IMR-90 (cell line): ENCODE measurements around the gene CRYGN. TPM values are rescaled to one million over a fixed set of nuclear protein-coding genes. Genes with fewer than 3 reads are reported as not detected.

Experiments
- ATAC-seq: fragments of 200-7000 bp; cut with Tn5 transposase; 2 replicates; pipeline ENCODE4 v1.9.1; 2020; ENCODE audit warnings: low read depth, mild to moderate bottlenecking, moderate library complexity
- BruUV-seq: library from RNA; stranded (reverse); fragments of 400-500 nt; replicated peaks from 2 replicates; lab custom pipeline; 2021; lab: Mats Ljungman, UMichigan
- CTCF ChIA-PET: fragments of 300-600 bp; formaldehyde crosslinking; extraction: SDS; loops from one replicate; lab custom pipeline; 2021; ENCODE audit warnings: antibody characterized with exemption; lab: Yijun Ruan, JAX
- POLR2A ChIA-PET: fragments of 300-600 bp; sonication (Branson Sonifier 250); formaldehyde crosslinking; loops from one replicate; lab custom pipeline; 2022; ENCODE audit warnings: antibody characterized with exemption; ENCODE audit not compliant: unreplicated experiment; lab: Charles Lee
- DNase-seq: peaks from one replicate; pipeline ENCODE4 v3.0.0; 2013
- H2AFZ ChIP-seq: replicated peaks from 2 replicates; pipeline ENCODE3; 2013; ENCODE audit warnings: low read length, mild to moderate bottlenecking; ENCODE audit not compliant: poor library complexity
- H2AK5ac ChIP-seq: 2 replicates; pipeline ENCODE4 v1.6.1; 2013; ENCODE audit warnings: low read depth, low read length, inconsistent platforms
- H2AK9ac ChIP-seq: replicated peaks from 2 replicates; pipeline ENCODE3; 2013; ENCODE audit warnings: mild to moderate bottlenecking, low read depth, low read length, moderate library complexity; ENCODE audit not compliant: poor library complexity
- H2BK120ac ChIP-seq: 2 replicates; pipeline ENCODE4 v1.6.1; 2013; ENCODE audit warnings: low read depth, low read length, inconsistent platforms
- H2BK15ac ChIP-seq: 3 replicates; pipeline ENCODE4 v1.6.1; 2013; ENCODE audit warnings: low read depth, low read length, inconsistent platforms
- H2BK20ac ChIP-seq: 2 replicates; pipeline ENCODE4 v1.6.1; 2013; ENCODE audit warnings: low read depth, mild to moderate bottlenecking, inconsistent platforms, low read length, moderate library complexity
- H2BK5ac ChIP-seq: 2 replicates; pipeline ENCODE4 v1.6.1; 2013; ENCODE audit warnings: mild to moderate bottlenecking, low read depth, low read length, inconsistent platforms; ENCODE audit not compliant: poor library complexity, severe bottlenecking
- H3K14ac ChIP-seq: replicated peaks from 2 replicates; pipeline ENCODE4 v1.6.1; 2013; ENCODE audit warnings: low read depth, low read length, inconsistent platforms
- H3K18ac ChIP-seq: 2 replicates; pipeline ENCODE4 v1.6.1; 2013; ENCODE audit warnings: low read depth, low read length, control low read depth
- H3K23ac ChIP-seq: 2 replicates; pipeline ENCODE4 v1.6.1; 2013; ENCODE audit warnings: low read depth, low read length, inconsistent platforms
- H3K27ac ChIP-seq: 2 replicates; pipeline ENCODE4 v1.5.1; 2013; ENCODE audit warnings: mild to moderate bottlenecking, control low read depth, low read length; ENCODE audit not compliant: insufficient read depth
- H3K27me3 ChIP-seq: 2 replicates; pipeline ENCODE4 v1.6.1; 2013; ENCODE audit warnings: low read length; ENCODE audit not compliant: control insufficient read depth, insufficient read depth
- H3K36me3 ChIP-seq: 2 replicates; pipeline ENCODE4 v1.6.1; 2013; ENCODE audit warnings: low read length, mixed read lengths; ENCODE audit not compliant: control insufficient read depth, insufficient read depth
- H3K4ac ChIP-seq: 2 replicates; pipeline ENCODE4 v1.6.1; 2013; ENCODE audit warnings: low read depth, low read length, inconsistent platforms
- H3K4me1 ChIP-seq: 2 replicates; pipeline ENCODE4 v1.6.1; 2013; ENCODE audit warnings: low read length, mixed read lengths; ENCODE audit not compliant: control insufficient read depth, insufficient read depth
- H3K4me2 ChIP-seq: 2 replicates; pipeline ENCODE4 v1.6.1; 2013; ENCODE audit warnings: low read depth, mild to moderate bottlenecking, control low read depth, low read length, moderate library complexity
- H3K4me3 ChIP-seq: 2 replicates; pipeline ENCODE4 v1.5.1; 2013; ENCODE audit warnings: low read depth, mild to moderate bottlenecking, control low read depth, low read length, moderate library complexity; ENCODE audit not compliant: insufficient read depth
- H3K56ac ChIP-seq: 2 replicates; pipeline ENCODE4 v1.6.1; 2013; ENCODE audit warnings: low read length, inconsistent platforms; ENCODE audit not compliant: insufficient read depth; ENCODE audit errors: extremely low read depth
- H3K79me1 ChIP-seq, 2 experiments: 2 replicates each; pipeline ENCODE4 v1.6.1; 2013; ENCODE audit warnings: low read length in 2 of 2, inconsistent platforms in 1 of 2, low read depth in 1 of 2
- H3K9ac ChIP-seq: 2 replicates; pipeline ENCODE4 v1.6.1; 2013; ENCODE audit warnings: low read depth, low read length, control low read depth
- H3K9me1 ChIP-seq: 2 replicates; pipeline ENCODE4 v1.6.1; 2013; ENCODE audit warnings: low read length, inconsistent platforms; ENCODE audit not compliant: insufficient read depth
- H3K9me3 ChIP-seq: 2 replicates; pipeline ENCODE4 v1.6.1; 2013; ENCODE audit warnings: low read length; ENCODE audit not compliant: control insufficient read depth, insufficient read depth
- H4K20me1 ChIP-seq: 2 replicates; pipeline ENCODE4 v1.6.1; 2013; ENCODE audit warnings: low read length, inconsistent platforms; ENCODE audit not compliant: insufficient read depth
- H4K5ac ChIP-seq: 2 replicates; pipeline ENCODE4 v1.6.1; 2013; ENCODE audit warnings: mild to moderate bottlenecking, low read depth, low read length, control low read depth
- H4K8ac ChIP-seq, 2 experiments: 2 replicates each; pipeline ENCODE4 v1.6.1; 2013; ENCODE audit warnings: low read depth in 2 of 2, low read length in 2 of 2, control low read depth in 1 of 2, inconsistent platforms in 1 of 2
- H4K91ac ChIP-seq: 2 replicates; pipeline ENCODE4 v1.6.1; 2013; ENCODE audit warnings: low read depth, low read length, inconsistent platforms; ENCODE audit not compliant: insufficient read depth
- BHLHE40 ChIP-seq: fragments of 150-350 bp; IDR thresholded peaks from 2 replicates; pipeline ENCODE4 v1.6.1; 2016; ENCODE audit warnings: mild to moderate bottlenecking, low read depth, low read length
- CEBPB ChIP-seq: IDR thresholded peaks from 2 replicates; pipeline ENCODE4 v1.6.1; 2012; ENCODE audit warnings: low read depth, low read length, improper control_type of control experiment
- CHD1 ChIP-seq: IDR thresholded peaks from 2 replicates; pipeline ENCODE4 v1.6.1; 2012; ENCODE audit warnings: low read depth, low read length, improper control_type of control experiment
- ELK1 ChIP-seq: fragments of 150-350 bp; IDR thresholded peaks from 2 replicates; pipeline ENCODE4 v1.6.1; 2016; ENCODE audit warnings: low read depth, mild to moderate bottlenecking, low read length, moderate library complexity, borderline replicate concordance
- FOS ChIP-seq: fragments of 150-350 bp; IDR thresholded peaks from 2 replicates; pipeline ENCODE4 v1.6.1; 2016; ENCODE audit warnings: low read depth, low read length
- MAFK ChIP-seq: IDR thresholded peaks from 2 replicates; pipeline ENCODE4 v1.6.1; 2012; ENCODE audit warnings: low read depth, low read length, improper control_type of control experiment
- MAZ ChIP-seq: IDR thresholded peaks from 2 replicates; pipeline ENCODE4 v1.6.1; 2012; ENCODE audit warnings: low read depth, mild to moderate bottlenecking, low read length, improper control_type of control experiment, moderate library complexity, borderline replicate concordance
- MXI1 ChIP-seq: IDR thresholded peaks from 2 replicates; pipeline ENCODE4 v1.6.1; 2012; ENCODE audit warnings: low read depth, mild to moderate bottlenecking, low read length, moderate library complexity, borderline replicate concordance
- NFE2L2 ChIP-seq: fragments of 150-350 bp; IDR thresholded peaks from 2 replicates; pipeline ENCODE4 v1.6.1; 2016; ENCODE audit warnings: low read depth, mild to moderate bottlenecking, low read length
- POLR2A ChIP-seq: IDR thresholded peaks from 2 replicates; pipeline ENCODE4 v1.6.1; 2012; ENCODE audit warnings: mild to moderate bottlenecking, low read depth, low read length
- RAD21 ChIP-seq: IDR thresholded peaks from 2 replicates; pipeline ENCODE4 v1.6.1; 2012; ENCODE audit warnings: low read length, improper control_type of control experiment
- RCOR1 ChIP-seq: IDR thresholded peaks from 2 replicates; pipeline ENCODE4 v1.6.1; 2012; ENCODE audit warnings: mild to moderate bottlenecking, low read length, improper control_type of control experiment; ENCODE audit not compliant: insufficient replicate concordance
- SMC3 ChIP-seq: fragments of 150-350 bp; IDR thresholded peaks from 2 replicates; pipeline ENCODE4 v1.6.1; 2016; ENCODE audit warnings: low read depth, mild to moderate bottlenecking, antibody characterized with exemption, low read length, moderate library complexity
- USF2 ChIP-seq: fragments of 150-350 bp; IDR thresholded peaks from 2 replicates; pipeline ENCODE4 v1.6.1; 2017; ENCODE audit warnings: mild to moderate bottlenecking, antibody characterized with exemption, low read length, low read depth
- WGBS, 2 experiments: methylation state at CpG; one replicate each; pipeline versions ENCODE4 v1.1.5 to v1.1.7; 2013; ENCODE audit warnings: missing lambda C conversion rate in 2 of 2; ENCODE audit not compliant: insufficient read length in 1 of 2; ENCODE audit errors: extremely low coverage in 2 of 2; 5-methylcytosine and 5-hydroxymethylcytosine counted together
- dilution Hi-C: fragments of 300-500 bp; cut with HindIII; formaldehyde crosslinking; loops from one replicate; pipeline ENCODE4 v1.14.3; 2018; ENCODE audit warnings: low sequenced_read_pairs; ENCODE audit not compliant: unreplicated experiment
- in situ Hi-C: fragments of 300-500 bp; cut with MboI; formaldehyde crosslinking; loops from 3 replicates; pipeline ENCODE4 v1.14.3; 2019; ENCODE audit warnings: low sequenced_read_pairs, inconsistent platforms, mixed read lengths
- intact Hi-C: fragments of 100-400 bp; cut with micrococcal nuclease; formaldehyde crosslinking; loops from 2 replicates; pipeline ENCODE4 v1.10.0; 2022
- polyA plus RNA-seq, 3 experiments: library from polyadenylated mRNA; depleted of rRNA; stranded (reverse); fragments of >200 nt; gene quantifications; 2 replicates each; pipeline ENCODE4 v1.2.3, GENCODE V29; 2012; ENCODE audit warnings: low replicate concordance in 1 of 3
- total RNA-seq: library from RNA; depleted of rRNA; stranded (reverse); fragments of >200 nt; gene quantifications from 2 replicates; pipeline ENCODE4 v1.2.3, GENCODE V29; 2012

CRYGN gene
- total and polyA plus RNA-seq, 2 of the 4 experiments (the other 2 are of a cell fraction): not detected

GRCh38 chr7:151422212-151422611 is 17.7 kb downstream of the CRYGN start:
- Histone ChIP-seq H3K4me2 (no peak overlapping the region), H2AK5ac (no peak overlapping the region)

More at GRCh38 chr7:151422212-151422611, 17.7 kb downstream of the CRYGN start:
- dilution Hi-C loops: no loop called here
- Histone ChIP-seq H2BK15ac (no peak overlapping the region), H2BK5ac (no peak overlapping the region), H3K9me1 (peaks cover 6% of the 10 kb centered on the region), H4K5ac (no peak overlapping the region), H3K4me3 (no peak overlapping the region), H3K9me3 (peaks cover 22% of the 10 kb centered on the region), H3K27me3 (peaks cover 2% of the 10 kb centered on the region; the same call in 1 of the 2 replicates), H3K18ac (no peak overlapping the region), H4K8ac (no peak overlapping the region), H3K9ac (no peak overlapping the region), H3K4me1 (peaks cover 13% of the 10 kb centered on the region), H3K79me1 (no peaks in the 10 kb centered on the region; a peak in 1 of 4 replicates), H2BK20ac (no peak overlapping the region), H2BK120ac (no peak overlapping the region), H3K14ac (no peak overlapping the region), H2AK9ac (no peak overlapping the region), H3K4ac (no peak overlapping the region), H4K91ac (no peak overlapping the region), H2AFZ (no peak overlapping the region), H3K56ac (no peak overlapping the region), H3K27ac (no peak overlapping the region), H4K20me1 (peaks cover 5% of the 10 kb centered on the region; the same call in 1 of the 2 replicates), H3K23ac (no peak overlapping the region), H3K36me3 (no peaks in the 10 kb centered on the region)
- ATAC-seq (no peak), DNase-seq (no peak)
- in situ Hi-C loops: no loop called here
- ChIA-PET CTCF (no interaction called here), POLR2A (interaction anchor here (0.8 kb wide), 1 partner anchor 10 kb away, joined by 5 read pairs; no protein-coding TSS in a partner anchor)
- TF ChIP-seq USF2 (no peak), SMC3 (no peak), MAZ (no peak), NFE2L2 (no peak), ELK1 (no peak), POLR2A (no peak), RCOR1 (no peak), CEBPB (no peak), MXI1 (no peak), FOS (no peak), MAFK (no peak), BHLHE40 (no peak), RAD21 (no peak), CHD1 (no peak)
- no TSS peak for BruUV-seq
- 43% methylated on average over 1 of the region's 5 CpGs; no CpG with 5 or more reads in 1 of the 2 experiments for WGBS, 2 experiments
- intact Hi-C loops: no loop called here
